Tibial nerve (tissue), 4 donors: ENCODE results near the gene MARCHF10. TPM values are rescaled to one million over a fixed set of nuclear protein-coding genes. Genes with fewer than 3 reads are reported as not detected.

Source experiments
- DNase-seq, 2 donors: peaks; one replicate each; pipeline ENCODE4 v3.0.0-alpha.2; 2019; ENCODE audit warnings: low spot score in 2 of 2
- H3K27ac ChIP-seq, 4 donors: fragments of 200-600 bp; sonication (generic) in 3 of 4; one replicate each; pipeline ENCODE4 v1.5.1; 2017 to 2019; ENCODE audit warnings: mild to moderate bottlenecking in 1 of 4
- H3K27me3 ChIP-seq, 2 donors: fragments of 200-600 bp; sonication (generic) in 1 of 2; one replicate each; pipeline versions ENCODE4 v1.5.1 to v1.6.0; 2017 to 2019
- H3K36me3 ChIP-seq, 3 donors: fragments of 200-600 bp; sonication (generic); one replicate each; pipeline ENCODE4 v1.5.1; 2018 to 2019
- H3K4me1 ChIP-seq, 4 donors: fragments of 200-600 bp; sonication (generic) in 3 of 4; one replicate each; pipeline ENCODE4 v1.5.1; 2017 to 2019
- H3K4me3 ChIP-seq, 4 donors: fragments of 200-600 bp; sonication (generic) in 3 of 4; one replicate each; pipeline ENCODE4 v1.5.1; 2017 to 2019; ENCODE audit warnings: mild to moderate bottlenecking in 1 of 4, moderate library complexity in 1 of 4
- H3K9me3 ChIP-seq, 4 donors: fragments of 200-600 bp; sonication (generic) in 3 of 4; one replicate each; pipeline ENCODE4 v1.5.1; 2017 to 2019
- CTCF ChIP-seq, 5 experiments: fragments of 200-600 bp in 3 of 5; fragments of 450-650 bp in 2 of 5; sonication (generic) in 3 of 5; IDR thresholded peaks; one replicate each; pipeline ENCODE4 v1.5.1; 2016 to 2019; ENCODE audit warnings: antibody characterized with exemption in 5 of 5, mild to moderate bottlenecking in 3 of 5, moderate library complexity in 2 of 5
- EP300 ChIP-seq, 2 donors: sonication (generic); formaldehyde crosslinking; IDR thresholded peaks; one replicate each; pipeline ENCODE4 v1.6.1; 2017; ENCODE audit warnings: antibody characterized with exemption in 2 of 2, mild to moderate bottlenecking in 1 of 2
- POLR2A ChIP-seq, 2 donors: fragments of 450-650 bp; IDR thresholded peaks; one replicate each; pipeline ENCODE4 v1.6.1; 2017; ENCODE audit warnings: antibody characterized with exemption in 2 of 2, mild to moderate bottlenecking in 2 of 2, moderate library complexity in 2 of 2
- WGBS, 2 donors: methylation state at CpG; one replicate each; pipeline ENCODE4 v1.1.5; 2018; 5-methylcytosine and 5-hydroxymethylcytosine counted together
- total RNA-seq, 4 donors: library from RNA; depleted of rRNA; stranded (reverse); fragments of >200 nt; gene quantifications; one replicate each; pipeline ENCODE4 v1.1.0, GENCODE V29; 2016

MARCHF10 gene
- total RNA-seq, 4 donors from 2014 or later = 1.8 to 11.7 (median 3.6) TPM

GRCh38 chr17:62703776-62704380 is 104.2 kb downstream of the MARCHF10 start:
- Histone ChIP-seq H3K27me3 (no peaks in the 10 kb centered on the region), H3K9me3 (peaks cover 0 to 6% (median 0%) of the 10 kb centered on the region in 4 donors), H3K36me3 (no peaks in the 10 kb centered on the region)

GRCh38 chr17:62703261-62703775 is 104.8 kb downstream of the MARCHF10 start:
- 38 to 54% methylated on average over 9 to 13 of the region's 16 CpGs for WGBS, 2 donors
- H3K4me1 ChIP-seq = peaks cover 0 to 45% (median 13%) of the 10 kb centered on the region in 4 donors
- H3K27ac ChIP-seq = peak overlapping the region; percentile 66 to 93 (median 86)
- peaks cover 0 to under 1% (median 0%) of the 10 kb centered on the region in 4 donors for H3K9me3 ChIP-seq
- H3K27me3 ChIP-seq = no peaks in the 10 kb centered on the region
- no peaks in the 10 kb centered on the region for H3K36me3 ChIP-seq
- TF ChIP-seq CTCF (IDR thresholded peaks at IDR 0.05) = no peak
- TF ChIP-seq EP300 (IDR thresholded peaks at IDR 0.05) = no peak
- no peak for TF ChIP-seq POLR2A (IDR thresholded peaks at IDR 0.05)
- peak overlapping the region in 2 of 4 donors; percentile 70 to 76 for H3K4me3 ChIP-seq
- DNase-seq = no peak

More at GRCh38 chr17:62703776-62704380, 104.2 kb downstream of the MARCHF10 start:
- Histone ChIP-seq H3K4me1 (peaks cover 0 to 45% (median 13%) of the 10 kb centered on the region in 4 donors), H3K27ac (peak overlapping the region; percentile 66 to 93 (median 86)), H3K4me3 (peak overlapping the region; percentile 32 to 76 (median 64))
- 0 to 1% methylated on average over 4 to 24 of the region's 80 CpGs for WGBS, 2 donors
- DNase-seq = peak; percentile 38 to 45
- TF ChIP-seq CTCF (IDR thresholded peaks at IDR 0.05) = peak; percentile 75 to 98 (median 94)
- peak in 1 of 2 donors; percentile 19 for TF ChIP-seq POLR2A (IDR thresholded peaks at IDR 0.05)
- peak in 1 of 2 donors; percentile 22 for TF ChIP-seq EP300 (IDR thresholded peaks at IDR 0.05)

GRCh38 chr17:62702746-62703260 is 105.3 kb downstream of the MARCHF10 start:
- TF ChIP-seq CTCF (IDR thresholded peaks at IDR 0.05) (no peak), EP300 (IDR thresholded peaks at IDR 0.05) (no peak), POLR2A (IDR thresholded peaks at IDR 0.05) (no peak)
- 81 to 82% methylated on average over 4 to 6 of the region's 6 CpGs for WGBS, 2 donors
- no peak for DNase-seq

GRCh38 chr17:62701706-62702085 is 106.4 kb downstream of the MARCHF10 start:
- TF ChIP-seq CTCF (IDR thresholded peaks at IDR 0.05) (no peak), POLR2A (IDR thresholded peaks at IDR 0.05) (no peak), EP300 (IDR thresholded peaks at IDR 0.05) (no peak)
- H3K4me1 ChIP-seq = peaks cover 0 to 42% (median 8%) of the 10 kb centered on the region in 4 donors
- H3K36me3 ChIP-seq = no peaks in the 10 kb centered on the region
- no peak for DNase-seq
- H3K9me3 ChIP-seq = no peaks in the 10 kb centered on the region
- 72 to 84% methylated on average over 6 to 8 of the region's 8 CpGs for WGBS, 2 donors
- H3K27me3 ChIP-seq = no peaks in the 10 kb centered on the region
- no peak overlapping the region for H3K4me3 ChIP-seq
- H3K27ac ChIP-seq = no peak overlapping the region

More at GRCh38 chr17:62702746-62703260, 105.3 kb downstream of the MARCHF10 start:
- H3K4me3 ChIP-seq = no peak overlapping the region
- no peaks in the 10 kb centered on the region for H3K9me3 ChIP-seq
- H3K4me1 ChIP-seq = peaks cover 0 to 45% (median 13%) of the 10 kb centered on the region in 4 donors
- no peaks in the 10 kb centered on the region for H3K36me3 ChIP-seq
- H3K27ac ChIP-seq = no peak overlapping the region
- no peaks in the 10 kb centered on the region for H3K27me3 ChIP-seq
